Adipocyte (in vitro differentiated cells): ENCODE results near the gene STK39.

Source experiments
- DNase-seq: peaks from one replicate; pipeline ENCODE4 v3.0.0-alpha.2; 2015; ENCODE audit warnings: low read depth
- H3K27me3 ChIP-seq: replicated peaks from 2 replicates; pipeline ENCODE4 v1.7.0; 2013; ENCODE audit warnings: mild to moderate bottlenecking, low read length, moderate library complexity; ENCODE audit not compliant: control insufficient read depth, insufficient read depth
- H3K36me3 ChIP-seq: 2 replicates; pipeline ENCODE4 v1.7.0; 2013; ENCODE audit warnings: low read length, mild to moderate bottlenecking, moderate library complexity; ENCODE audit not compliant: control insufficient read depth, insufficient read depth, severe bottlenecking
- H3K4me1 ChIP-seq: 2 replicates; pipeline ENCODE4 v1.7.0; 2013; ENCODE audit warnings: mild to moderate bottlenecking, low read length, moderate library complexity; ENCODE audit not compliant: control insufficient read depth, insufficient read depth
- H3K4me3 ChIP-seq: 2 replicates; pipeline ENCODE4 v1.7.0; 2013; ENCODE audit warnings: mild to moderate bottlenecking, low read length, moderate library complexity
- H3K9ac ChIP-seq: 2 replicates; pipeline ENCODE4 v1.7.0; 2013; ENCODE audit warnings: mild to moderate bottlenecking, low read length, moderate library complexity
- H3K9me3 ChIP-seq: 2 replicates; pipeline ENCODE4 v1.7.0; 2013; ENCODE audit warnings: mild to moderate bottlenecking, low read length, moderate library complexity; ENCODE audit not compliant: control insufficient read depth

The STK39 gene

GRCh38 chr2:167940734-167941507 is 306.5 kb downstream of the STK39 start:
- H3K4me1 ChIP-seq = peaks cover 10% of the 10 kb centered on the region
- no peak overlapping the region for H3K4me3 ChIP-seq

GRCh38 chr2:167940346-167940725 is 307.1 kb downstream of the STK39 start:
- Histone ChIP-seq H3K36me3 (no peaks in the 10 kb centered on the region), H3K27me3 (peaks cover 6% of the 10 kb centered on the region), H3K4me3 (no peak overlapping the region), H3K4me1 (peaks cover 9% of the 10 kb centered on the region), H3K9me3 (no peaks in the 10 kb centered on the region), H3K9ac (no peak overlapping the region)
- peak; percentile 30 for DNase-seq

More at GRCh38 chr2:167940734-167941507, 306.5 kb downstream of the STK39 start:
- no peak for DNase-seq
- H3K9me3 ChIP-seq = no peaks in the 10 kb centered on the region
- H3K27me3 ChIP-seq = peaks cover 6% of the 10 kb centered on the region
- no peaks in the 10 kb centered on the region for H3K36me3 ChIP-seq
- no peak overlapping the region for H3K9ac ChIP-seq

- Histone ChIP-seq H3K9me3 (no peaks in the 10 kb centered on the region), H3K9ac (no peak overlapping the region), H3K27me3 (peaks cover 6% of the 10 kb centered on the region), H3K4me3 (no peak overlapping the region), H3K4me1 (peaks cover 3% of the 10 kb centered on the region), H3K36me3 (no peaks in the 10 kb centered on the region)
- no peak for DNase-seq
Observed at GRCh38 chr2:167939514-167940345, 307.7 kb downstream of the STK39 start.

- no peak overlapping the region for H3K9ac ChIP-seq
- H3K27me3 ChIP-seq = peaks cover 6% of the 10 kb centered on the region
- H3K9me3 ChIP-seq = peaks cover 6% of the 10 kb centered on the region
- H3K36me3 ChIP-seq = no peaks in the 10 kb centered on the region
- no peaks in the 10 kb centered on the region for H3K4me1 ChIP-seq
- DNase-seq = no peak
- H3K4me3 ChIP-seq = no peak overlapping the region
Observed at GRCh38 chr2:167937403-167937802, 310.0 kb downstream of the STK39 start.

- Histone ChIP-seq H3K36me3 (no peaks in the 10 kb centered on the region), H3K4me1 (no peaks in the 10 kb centered on the region), H3K4me3 (no peak overlapping the region), H3K9me3 (peaks cover 6% of the 10 kb centered on the region), H3K9ac (no peak overlapping the region), H3K27me3 (peaks cover 6% of the 10 kb centered on the region)
- no peak for DNase-seq
Observed at GRCh38 chr2:167935803-167936110, 311.6 kb downstream of the STK39 start.

- no peaks in the 10 kb centered on the region for H3K27me3 ChIP-seq
- no peak for DNase-seq
- H3K9ac ChIP-seq = no peak overlapping the region
- no peaks in the 10 kb centered on the region for H3K36me3 ChIP-seq
- H3K4me3 ChIP-seq = no peak overlapping the region
- H3K9me3 ChIP-seq = peaks cover 6% of the 10 kb centered on the region
- H3K4me1 ChIP-seq = no peaks in the 10 kb centered on the region
Observed at GRCh38 chr2:167933097-167933814, 314.1 kb downstream of the STK39 start.

GRCh38 chr2:167932123-167932693 is 315.2 kb downstream of the STK39 start:
- no peaks in the 10 kb centered on the region for H3K36me3 ChIP-seq
- no peak overlapping the region for H3K9ac ChIP-seq
- no peak for DNase-seq
- H3K9me3 ChIP-seq = peaks cover 6% of the 10 kb centered on the region
- H3K27me3 ChIP-seq = no peaks in the 10 kb centered on the region
- H3K4me1 ChIP-seq = no peaks in the 10 kb centered on the region
- no peak overlapping the region for H3K4me3 ChIP-seq

- Histone ChIP-seq H3K4me1 (no peaks in the 10 kb centered on the region), H3K9me3 (peaks cover 6% of the 10 kb centered on the region), H3K9ac (no peak overlapping the region), H3K4me3 (no peak overlapping the region), H3K36me3 (no peaks in the 10 kb centered on the region), H3K27me3 (no peaks in the 10 kb centered on the region)
- no peak for DNase-seq
Observed at GRCh38 chr2:167929484-167929883, 317.9 kb downstream of the STK39 start.

- H3K9me3 ChIP-seq = peaks cover 1% of the 10 kb centered on the region
- H3K4me3 ChIP-seq = no peak overlapping the region
- H3K36me3 ChIP-seq = no peaks in the 10 kb centered on the region
- no peaks in the 10 kb centered on the region for H3K4me1 ChIP-seq
- H3K27me3 ChIP-seq = no peaks in the 10 kb centered on the region
- DNase-seq = no peak
- H3K9ac ChIP-seq = no peak overlapping the region
Observed at GRCh38 chr2:167928434-167928833, 319.0 kb downstream of the STK39 start.

GRCh38 chr2:167925758-167926157 is 321.6 kb downstream of the STK39 start:
- no peak for DNase-seq
- no peaks in the 10 kb centered on the region for H3K36me3 ChIP-seq
- H3K27me3 ChIP-seq = no peaks in the 10 kb centered on the region

GRCh38 chr2:167924556-167924955 is 322.8 kb downstream of the STK39 start:
- Histone ChIP-seq H3K9me3 (no peaks in the 10 kb centered on the region), H3K36me3 (no peaks in the 10 kb centered on the region), H3K9ac (no peak overlapping the region), H3K4me3 (no peak overlapping the region), H3K27me3 (no peaks in the 10 kb centered on the region), H3K4me1 (no peaks in the 10 kb centered on the region)
- DNase-seq = no peak

More at GRCh38 chr2:167925758-167926157, 321.6 kb downstream of the STK39 start:
- H3K9ac ChIP-seq = no peak overlapping the region
- no peaks in the 10 kb centered on the region for H3K9me3 ChIP-seq
- H3K4me1 ChIP-seq = no peaks in the 10 kb centered on the region
- no peak overlapping the region for H3K4me3 ChIP-seq
